Stimulated activated CD4-positive, alpha-beta T cell treated with anti-CD3 and anti-CD28 coated beads, Interleukin-1b, Interleukin-23, amount 100 ng/mL, for 48 hours (primary cell): ENCODE results near the gene PLCH1.

Source experiments
- DNase-seq: peaks from one replicate; pipeline ENCODE4 v3.0.0-alpha.2; 2020

PLCH1 gene

DNA sequence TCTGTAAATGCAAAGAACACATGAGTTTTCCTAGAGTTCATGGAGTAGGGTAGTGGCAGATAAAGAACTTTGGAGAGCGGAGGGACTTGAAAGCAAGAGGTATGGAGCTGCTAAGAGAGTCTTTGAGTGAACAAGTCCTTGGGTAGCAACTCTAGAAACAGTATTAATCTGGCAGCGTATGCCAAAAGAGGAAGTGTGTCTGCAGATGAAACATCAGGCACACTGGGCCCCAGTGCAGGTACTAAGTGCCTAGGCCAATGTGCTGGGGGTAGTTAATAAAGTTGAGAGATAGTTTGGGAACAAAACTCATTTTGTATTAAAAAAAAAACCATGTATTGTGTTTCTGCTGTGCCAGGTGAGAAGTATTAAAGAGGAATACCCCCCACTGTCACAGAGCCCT lies 228.4 kb downstream of the PLCH1 start:
- DNase-seq, result no peak

GRCh38 chr3:155512867-155513261 lies 232.0 kb downstream of the PLCH1 start:
- no peak for DNase-seq

GRCh38 chr3:155512175-155512866 lies 232.6 kb downstream of the PLCH1 start:
- no peak for DNase-seq

GRCh38 chr3:155504682-155505081 lies 240.2 kb downstream of the PLCH1 start:
- no peak for DNase-seq

DNA sequence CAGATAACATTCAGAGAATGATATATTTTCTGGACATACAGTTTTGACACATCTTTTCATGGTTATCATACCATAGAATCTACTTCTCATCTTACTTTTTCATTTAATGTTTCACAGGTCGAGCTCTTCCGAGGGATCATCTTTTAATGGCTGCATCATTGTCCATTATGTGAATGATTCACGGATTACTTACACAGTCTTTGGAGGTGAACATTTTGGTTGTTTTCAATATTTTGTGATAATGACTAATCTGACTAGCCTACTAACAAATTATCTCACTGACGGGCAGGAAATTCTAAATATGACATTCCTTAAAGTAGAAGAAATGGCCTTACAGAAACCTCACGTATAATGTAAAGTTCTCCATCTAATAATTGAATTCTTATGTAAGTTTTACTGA lies 242.2 kb downstream of the PLCH1 start:
- no peak for DNase-seq

GRCh38 chr3:155500194-155500818 lies 244.6 kb downstream of the PLCH1 start:
- no peak for DNase-seq

DNA sequence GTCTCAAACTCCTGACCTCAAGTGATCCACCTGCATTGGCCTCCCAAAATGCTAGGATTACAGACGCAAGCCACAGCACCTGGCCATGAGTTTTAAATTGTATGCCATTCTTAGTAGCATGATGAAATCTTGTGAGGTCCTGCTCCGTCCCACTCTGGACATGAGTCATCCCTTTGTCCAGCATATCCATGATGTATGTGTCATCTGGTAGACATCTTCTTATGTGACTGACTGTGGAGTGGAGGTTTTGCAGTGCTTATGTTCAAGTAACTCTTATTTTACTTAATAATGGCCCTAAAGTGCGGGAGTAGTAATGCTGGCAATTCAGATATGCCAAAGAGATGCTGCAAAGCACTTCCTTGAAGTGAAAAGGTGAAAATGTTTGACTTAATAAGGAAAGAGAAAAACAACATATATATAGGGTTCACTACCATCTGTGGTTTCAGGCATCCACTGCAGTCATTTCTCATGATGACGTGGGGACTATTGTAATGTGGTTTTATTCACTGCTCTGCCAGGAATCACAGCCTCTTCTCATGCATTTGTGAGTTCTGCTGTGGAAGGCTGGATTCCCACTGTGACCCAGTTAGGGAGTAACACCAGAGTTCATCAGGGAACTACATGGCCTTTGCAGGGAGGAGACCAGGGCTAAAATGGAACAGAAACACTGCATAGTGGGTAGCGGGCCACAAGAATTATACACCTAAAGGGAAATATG lies 246.8 kb downstream of the PLCH1 start:
- DNase-seq, result no peak

DNA sequence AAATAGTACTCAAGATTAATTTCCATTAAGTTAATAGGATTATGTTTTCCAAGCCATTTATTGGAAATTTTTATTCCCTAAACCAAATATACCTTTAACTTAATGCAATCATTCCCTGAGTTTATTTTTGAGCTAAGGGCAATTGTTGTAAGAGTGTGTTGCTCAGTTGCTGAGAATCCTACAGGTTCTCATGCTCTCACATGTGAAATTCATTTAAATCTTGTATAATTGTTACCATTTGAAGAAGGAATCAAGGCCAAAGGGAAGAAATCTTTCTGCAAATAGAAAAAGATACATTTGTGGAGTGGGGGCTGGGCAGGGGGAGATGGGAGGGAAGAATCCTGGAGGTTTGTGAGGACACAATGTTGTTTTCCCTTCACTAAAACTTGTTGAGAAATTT lies 248.7 kb downstream of the PLCH1 start:
- DNase-seq, result no peak

- no peak for DNase-seq
Measured at GRCh38 chr3:155495387-155495786, 249.5 kb downstream of the PLCH1 start.

- no peak for DNase-seq
Measured at GRCh38 chr3:155494332-155494731, 250.5 kb downstream of the PLCH1 start.

DNA sequence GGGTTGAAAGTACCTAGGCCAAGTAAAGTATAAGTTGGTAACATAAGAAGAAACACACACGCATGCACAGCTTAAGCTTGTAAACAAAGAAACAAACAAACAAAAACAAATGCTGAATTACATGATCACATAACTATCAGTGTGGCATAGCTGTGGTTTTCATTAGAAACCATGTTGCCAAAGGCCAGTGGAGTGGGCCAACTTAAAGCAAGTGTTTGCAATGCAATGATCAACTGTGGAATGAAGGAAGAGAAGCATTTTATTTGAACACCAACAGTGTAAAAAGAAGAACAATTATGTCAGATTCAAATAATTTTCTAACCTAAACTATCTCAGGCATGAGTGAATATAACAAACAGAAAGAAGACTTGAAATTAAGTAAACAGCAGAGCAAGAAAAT lies 252.0 kb downstream of the PLCH1 start:
- DNase-seq, result no peak

- DNase-seq, result no peak
Measured at GRCh38 chr3:155491696-155492095, 253.2 kb downstream of the PLCH1 start.

DNA sequence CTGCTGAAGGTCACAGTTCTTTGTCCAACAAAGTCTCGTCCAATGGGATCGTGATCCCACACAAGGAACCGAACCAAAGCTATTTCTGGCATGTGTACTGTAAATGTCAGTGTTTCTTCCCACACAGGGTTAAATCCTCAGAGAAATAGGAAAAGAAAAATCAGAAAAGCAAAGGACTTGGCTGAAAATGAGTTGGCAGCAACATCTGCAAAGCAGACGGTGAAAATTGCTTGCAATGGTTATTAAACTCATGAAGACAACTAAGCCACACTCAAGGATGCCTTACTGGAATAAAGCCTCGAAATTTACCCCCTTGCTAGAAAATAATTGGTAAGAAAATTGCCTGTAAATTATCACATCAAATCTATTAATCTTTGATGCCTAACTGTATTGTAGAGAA lies 256.2 kb downstream of the PLCH1 start:
- DNase-seq, result no peak

GRCh38 chr3:155485897-155486296 lies 259.0 kb downstream of the PLCH1 start:
- no peak for DNase-seq

GRCh38 chr3:155481591-155481990 lies 263.3 kb downstream of the PLCH1 start:
- DNase-seq, result no peak

- DNase-seq, result no peak
Measured at GRCh38 chr3:155481089-155481488, 263.8 kb downstream of the PLCH1 start.

- DNase-seq, result no peak
Measured at GRCh38 chr3:155465664-155466063, 279.2 kb downstream of the PLCH1 start.

DNA sequence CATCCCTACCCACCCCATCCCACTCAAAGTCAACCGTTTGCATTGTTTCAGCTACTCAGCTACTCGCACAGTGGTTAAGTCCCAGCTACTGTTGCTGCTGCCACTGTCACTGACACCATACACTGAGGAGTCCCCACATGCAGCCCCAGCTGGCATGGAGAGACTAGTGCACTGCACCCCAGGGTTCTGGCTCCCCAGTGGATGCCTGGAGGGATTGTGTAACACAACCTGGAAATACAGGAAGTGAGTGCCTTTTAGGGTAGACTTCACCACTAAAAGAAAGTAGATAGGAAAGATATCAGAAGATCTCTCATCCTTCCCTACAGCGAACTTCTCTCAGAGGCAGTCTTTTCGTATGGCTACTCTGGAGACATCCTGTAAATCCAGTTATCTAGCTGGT lies 282.2 kb downstream of the PLCH1 start:
- no peak for DNase-seq

GRCh38 chr3:155457591-155457990 lies 287.3 kb downstream of the PLCH1 start:
- DNase-seq, result no peak

DNA sequence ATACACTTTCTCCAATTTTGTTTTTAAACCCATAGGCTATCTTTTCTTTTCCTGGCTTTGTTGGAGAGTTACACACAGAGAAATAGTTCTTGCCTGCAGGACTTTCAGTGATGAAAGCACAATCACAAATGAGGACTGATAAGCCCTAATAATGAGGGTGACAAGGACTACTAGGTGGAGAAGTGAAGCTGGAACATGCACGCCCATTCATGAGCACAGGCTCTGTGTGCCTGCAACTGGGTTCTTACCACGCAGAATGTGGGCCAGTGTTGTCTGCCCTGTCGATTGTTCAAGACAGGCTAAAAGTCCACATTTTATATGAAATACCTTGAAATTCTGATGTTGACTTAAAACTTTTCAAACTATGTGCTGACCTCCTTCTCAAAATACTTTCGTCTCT lies 289.1 kb downstream of the PLCH1 start:
- DNase-seq, result no peak

DNA sequence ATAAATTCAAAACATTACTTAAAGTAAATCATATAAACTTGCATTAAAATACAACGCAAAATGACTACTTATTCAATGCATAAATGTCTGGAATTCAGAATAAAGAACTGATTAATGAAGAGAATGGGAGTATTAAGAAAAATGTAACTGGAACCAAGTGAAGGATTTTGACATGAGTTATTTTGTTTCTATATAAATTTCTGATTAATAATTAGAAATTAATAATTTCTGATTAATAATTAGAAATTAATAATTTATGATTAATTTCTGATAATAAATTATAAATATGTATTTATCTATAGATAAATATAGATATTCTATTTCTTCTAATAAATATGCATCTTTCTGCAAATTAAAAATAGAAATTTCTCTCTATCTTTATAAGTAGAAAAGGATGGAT lies 291.4 kb downstream of the PLCH1 start:
- no peak for DNase-seq

DNA sequence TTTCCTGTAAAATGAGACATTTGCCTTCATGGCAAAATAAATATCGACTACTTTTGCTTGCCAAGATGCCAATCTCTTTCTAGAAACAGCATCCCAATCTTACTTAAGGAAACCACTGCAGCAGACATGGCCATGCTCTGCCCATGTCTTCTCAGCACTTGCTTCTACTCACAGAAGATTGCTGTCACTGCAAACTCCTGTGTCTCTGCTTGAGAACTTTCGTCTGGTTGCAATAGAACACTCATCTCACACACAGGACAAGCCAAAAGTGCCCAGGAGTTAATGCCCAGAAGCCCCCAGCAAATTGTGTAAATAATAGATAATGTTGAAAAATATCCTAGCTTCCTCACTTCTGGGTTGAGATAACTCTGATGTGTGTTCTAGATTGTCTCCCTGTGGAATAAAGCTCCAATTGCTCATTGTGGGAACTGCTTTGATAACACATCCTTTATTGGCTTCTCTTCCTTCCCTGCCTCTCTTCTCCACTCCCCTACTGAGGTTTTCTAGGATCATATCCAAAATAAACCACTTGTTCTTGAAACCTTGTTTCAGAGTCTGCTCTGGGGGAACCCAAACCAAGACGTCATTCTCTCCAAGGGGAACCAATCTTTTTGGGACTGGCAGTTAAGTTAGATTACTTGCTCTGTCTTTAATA lies 295.1 kb downstream of the PLCH1 start:
- no peak for DNase-seq

GRCh38 chr3:155448531-155448930 lies 296.3 kb downstream of the PLCH1 start:
- no peak for DNase-seq

- no peak for DNase-seq
Measured at GRCh38 chr3:155446366-155446765, 298.5 kb downstream of the PLCH1 start.
